ENCODE measurements around the gene CTXN3. TPM values are rescaled to one million over a fixed set of nuclear protein-coding genes. Genes with fewer than 3 reads are reported as not detected.

The CTXN3 gene
- total RNA-seq = not detected

- ChIA-PET CTCF (no interaction called here), POLR2A (no interaction called here)
- H3K4me3 Mint-ChIP-seq = no peak within 1 kb of the TSS
- H3K27ac Mint-ChIP-seq = no peak within 1 kb of the TSS
- no peaks in the 10 kb centered on the region for H3K9me3 Mint-ChIP-seq
- H3K27me3 Mint-ChIP-seq = peaks cover 7% of the 10 kb centered on the region
- no peaks in the 10 kb centered on the region for H3K4me1 Mint-ChIP-seq
- no peak for DNase-seq
- H3K36me3 Mint-ChIP-seq (ENCODE audit: low read depth) = no peaks in the 10 kb centered on the region
Measured at GRCh38 chr5:127649018-127649439, at the start of gene CTXN3. TSS of gene CTXN3 (plus strand) at chr5:127649082. CDS start at chr5:127657522, 8,440 bp downstream.

GRCh38 chr5:127599320-127599719 lies 49.6 kb upstream of the CTXN3 start:
- CTCF ChIA-PET = no interaction called here

GRCh38 chr5:127599847-127600246 lies 49.0 kb upstream of the CTXN3 start:
- Mint-ChIP-seq H3K4me3 (no peak overlapping the region), H3K27ac (no peak overlapping the region), H3K4me1 (no peaks in the 10 kb centered on the region), H3K27me3 (peaks cover 17% of the 10 kb centered on the region), H3K36me3 (ENCODE audit: low read depth) (no peaks in the 10 kb centered on the region), H3K9me3 (no peaks in the 10 kb centered on the region)
- POLR2A ChIA-PET = no interaction called here
- no peak for DNase-seq
- CTCF ChIA-PET = no interaction called here

More at GRCh38 chr5:127599320-127599719, 49.6 kb upstream of the CTXN3 start:
- Mint-ChIP-seq H3K4me3 (no peak overlapping the region), H3K27me3 (peaks cover 17% of the 10 kb centered on the region), H3K27ac (no peak overlapping the region), H3K9me3 (no peaks in the 10 kb centered on the region), H3K36me3 (ENCODE audit: low read depth) (no peaks in the 10 kb centered on the region), H3K4me1 (no peaks in the 10 kb centered on the region)
- POLR2A ChIA-PET = no interaction called here
- no peak for DNase-seq

- no peak overlapping the region for H3K27ac Mint-ChIP-seq
- no peaks in the 10 kb centered on the region for H3K36me3 Mint-ChIP-seq (ENCODE audit: low read depth)
- POLR2A ChIA-PET = no interaction called here
- H3K4me3 Mint-ChIP-seq = no peak overlapping the region
- CTCF ChIA-PET = no interaction called here
- no peaks in the 10 kb centered on the region for H3K9me3 Mint-ChIP-seq
- no peak for DNase-seq
- H3K27me3 Mint-ChIP-seq = peaks cover 17% of the 10 kb centered on the region
- no peaks in the 10 kb centered on the region for H3K4me1 Mint-ChIP-seq
Measured at GRCh38 chr5:127601111-127601510, 47.8 kb upstream of the CTXN3 start.

- Mint-ChIP-seq H3K27me3 (peaks cover 17% of the 10 kb centered on the region), H3K4me1 (no peaks in the 10 kb centered on the region), H3K4me3 (no peak overlapping the region), H3K9me3 (no peaks in the 10 kb centered on the region), H3K36me3 (ENCODE audit: low read depth) (no peaks in the 10 kb centered on the region), H3K27ac (no peak overlapping the region)
- POLR2A ChIA-PET = no interaction called here
- CTCF ChIA-PET = no interaction called here
- DNase-seq = no peak
Measured at GRCh38 chr5:127601601-127602000, 47.3 kb upstream of the CTXN3 start.

- DNase-seq = no peak
- no peak overlapping the region for H3K27ac Mint-ChIP-seq
- no peaks in the 10 kb centered on the region for H3K36me3 Mint-ChIP-seq (ENCODE audit: low read depth)
- H3K4me1 Mint-ChIP-seq = no peaks in the 10 kb centered on the region
- no peaks in the 10 kb centered on the region for H3K9me3 Mint-ChIP-seq
- CTCF ChIA-PET = no interaction called here
- no peak overlapping the region for H3K4me3 Mint-ChIP-seq
- peaks cover 17% of the 10 kb centered on the region for H3K27me3 Mint-ChIP-seq
- POLR2A ChIA-PET = no interaction called here
Measured at GRCh38 chr5:127602481-127602880, 46.4 kb upstream of the CTXN3 start.

GRCh38 chr5:127602896-127603844 lies 45.7 kb upstream of the CTXN3 start:
- Mint-ChIP-seq H3K9me3 (no peaks in the 10 kb centered on the region), H3K36me3 (ENCODE audit: low read depth) (no peaks in the 10 kb centered on the region), H3K4me3 (no peak overlapping the region), H3K27me3 (peaks cover 17% of the 10 kb centered on the region), H3K27ac (no peak overlapping the region), H3K4me1 (no peaks in the 10 kb centered on the region)
- ChIA-PET POLR2A (no interaction called here), CTCF (no interaction called here)
- DNase-seq = no peak

- peaks cover 6% of the 10 kb centered on the region for H3K27me3 Mint-ChIP-seq
- H3K4me1 Mint-ChIP-seq = no peaks in the 10 kb centered on the region
- H3K36me3 Mint-ChIP-seq (ENCODE audit: low read depth) = no peaks in the 10 kb centered on the region
- no peak overlapping the region for H3K4me3 Mint-ChIP-seq
- no peak overlapping the region for H3K27ac Mint-ChIP-seq
- H3K9me3 Mint-ChIP-seq = no peaks in the 10 kb centered on the region
- POLR2A ChIA-PET = no interaction called here
- DNase-seq = no peak
- CTCF ChIA-PET = no interaction called here
Measured at GRCh38 chr5:127608077-127608660, 40.7 kb upstream of the CTXN3 start.

GRCh38 chr5:127609011-127609410 lies 39.9 kb upstream of the CTXN3 start:
- no peaks in the 10 kb centered on the region for H3K9me3 Mint-ChIP-seq
- H3K27me3 Mint-ChIP-seq = no peaks in the 10 kb centered on the region
- DNase-seq = no peak
- H3K36me3 Mint-ChIP-seq (ENCODE audit: low read depth) = no peaks in the 10 kb centered on the region
- no peak overlapping the region for H3K4me3 Mint-ChIP-seq
- H3K4me1 Mint-ChIP-seq = peaks cover 2% of the 10 kb centered on the region
- no peak overlapping the region for H3K27ac Mint-ChIP-seq
- POLR2A ChIA-PET = no interaction called here
- CTCF ChIA-PET = no interaction called here

- ChIA-PET CTCF (no interaction called here), POLR2A (no interaction called here)
- Mint-ChIP-seq H3K4me1 (peaks cover 5% of the 10 kb centered on the region), H3K27ac (no peak overlapping the region), H3K9me3 (no peaks in the 10 kb centered on the region), H3K36me3 (ENCODE audit: low read depth) (no peaks in the 10 kb centered on the region), H3K27me3 (no peaks in the 10 kb centered on the region), H3K4me3 (no peak overlapping the region)
- no peak for DNase-seq
Measured at GRCh38 chr5:127609957-127610356, 38.9 kb upstream of the CTXN3 start.

GRCh38 chr5:127612441-127613141 lies 36.3 kb upstream of the CTXN3 start:
- Mint-ChIP-seq H3K27me3 (no peaks in the 10 kb centered on the region), H3K27ac (no peak overlapping the region), H3K4me3 (no peak overlapping the region), H3K4me1 (peaks cover 5% of the 10 kb centered on the region), H3K36me3 (ENCODE audit: low read depth) (no peaks in the 10 kb centered on the region), H3K9me3 (no peaks in the 10 kb centered on the region)
- no peak for DNase-seq
- ChIA-PET CTCF (no interaction called here), POLR2A (no interaction called here)

- CTCF ChIA-PET = no interaction called here
- Mint-ChIP-seq H3K9me3 (no peaks in the 10 kb centered on the region), H3K27ac (no peak overlapping the region), H3K4me3 (no peak overlapping the region), H3K27me3 (peaks cover 2% of the 10 kb centered on the region), H3K36me3 (ENCODE audit: low read depth) (no peaks in the 10 kb centered on the region), H3K4me1 (peaks cover 5% of the 10 kb centered on the region)
- POLR2A ChIA-PET = no interaction called here
- no peak for DNase-seq
Measured at GRCh38 chr5:127615916-127616315, 33.0 kb upstream of the CTXN3 start.

GRCh38 chr5:127619908-127620479 lies 28.9 kb upstream of the CTXN3 start:
- no peak for DNase-seq
- no peak overlapping the region for H3K27ac Mint-ChIP-seq
- no peak overlapping the region for H3K4me3 Mint-ChIP-seq
- peaks cover 2% of the 10 kb centered on the region for H3K27me3 Mint-ChIP-seq
- ChIA-PET POLR2A (no interaction called here), CTCF (no interaction called here)
- H3K4me1 Mint-ChIP-seq = no peaks in the 10 kb centered on the region
- H3K36me3 Mint-ChIP-seq (ENCODE audit: low read depth) = no peaks in the 10 kb centered on the region
- no peaks in the 10 kb centered on the region for H3K9me3 Mint-ChIP-seq

Measured in activated CD4-positive, alpha-beta memory T cell treated with anti-CD3 and anti-CD28 coated beads, Interleukin-2, amount 10 ng/mL, durations not matched to agents 7 days and 5 days (primary cell).